ENCODE measurements around the gene MDM2. TPM values are rescaled to one million over a fixed set of nuclear protein-coding genes. Genes with fewer than 3 reads are reported as not detected.

MDM2 gene
- total RNA-seq, 1 experiment from 2014 or later, result 95.2 TPM

DNA sequence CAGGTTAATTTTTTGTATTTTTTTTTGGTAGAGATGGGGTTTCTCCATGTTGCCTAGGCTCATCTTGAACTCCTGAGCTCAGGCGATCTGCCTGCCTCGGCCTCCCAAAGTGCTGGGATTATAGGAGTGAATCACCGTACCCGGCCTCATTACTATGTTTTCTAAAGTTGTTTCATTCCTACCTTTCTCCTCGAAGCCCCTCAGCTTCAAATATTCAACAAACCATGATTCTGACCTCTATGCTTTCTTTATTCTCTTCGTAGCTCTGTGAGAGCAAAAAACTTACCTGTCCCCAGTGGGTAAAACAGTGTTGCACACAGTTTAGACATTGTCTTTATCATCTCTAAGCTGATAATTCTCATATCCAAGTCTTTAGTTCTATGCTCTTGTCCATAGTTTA lies 26.2 kb upstream of the MDM2 start:
- Histone ChIP-seq H3K36me3 (ENCODE audit: low read depth) (no peaks in the 10 kb centered on the region), H3K4me3 (no peak overlapping the region), H3K27ac (no peak overlapping the region), H3K9me2 (ENCODE audit: insufficient read depth) (no peaks in the 10 kb centered on the region), H3K79me2 (ENCODE audit: low read depth) (no peaks in the 10 kb centered on the region), H3K4me2 (no peak overlapping the region), H3K4me1 (replicated peaks; ENCODE audit: insufficient read depth) (peaks cover under 1% of the 10 kb centered on the region; the same call in 1 of the 2 replicates), H3K27me3 (ENCODE audit: insufficient read depth, low read depth) (no peaks in the 10 kb centered on the region), H3K9me3 (ENCODE audit: insufficient read depth, low read depth) (no peaks in the 10 kb centered on the region), H2AFZ (no peak overlapping the region), H3F3A (ENCODE audit: insufficient read depth, low read depth) (no peaks in the 10 kb centered on the region), H4K20me1 (ENCODE audit: insufficient read depth) (no peaks in the 10 kb centered on the region)
- no peak for DNase-seq
- ChIA-PET POLR2A (ENCODE audit: unreplicated experiment) (no interaction called here), CTCF (no interaction called here)
- TF ChIP-seq, protein P1, sequence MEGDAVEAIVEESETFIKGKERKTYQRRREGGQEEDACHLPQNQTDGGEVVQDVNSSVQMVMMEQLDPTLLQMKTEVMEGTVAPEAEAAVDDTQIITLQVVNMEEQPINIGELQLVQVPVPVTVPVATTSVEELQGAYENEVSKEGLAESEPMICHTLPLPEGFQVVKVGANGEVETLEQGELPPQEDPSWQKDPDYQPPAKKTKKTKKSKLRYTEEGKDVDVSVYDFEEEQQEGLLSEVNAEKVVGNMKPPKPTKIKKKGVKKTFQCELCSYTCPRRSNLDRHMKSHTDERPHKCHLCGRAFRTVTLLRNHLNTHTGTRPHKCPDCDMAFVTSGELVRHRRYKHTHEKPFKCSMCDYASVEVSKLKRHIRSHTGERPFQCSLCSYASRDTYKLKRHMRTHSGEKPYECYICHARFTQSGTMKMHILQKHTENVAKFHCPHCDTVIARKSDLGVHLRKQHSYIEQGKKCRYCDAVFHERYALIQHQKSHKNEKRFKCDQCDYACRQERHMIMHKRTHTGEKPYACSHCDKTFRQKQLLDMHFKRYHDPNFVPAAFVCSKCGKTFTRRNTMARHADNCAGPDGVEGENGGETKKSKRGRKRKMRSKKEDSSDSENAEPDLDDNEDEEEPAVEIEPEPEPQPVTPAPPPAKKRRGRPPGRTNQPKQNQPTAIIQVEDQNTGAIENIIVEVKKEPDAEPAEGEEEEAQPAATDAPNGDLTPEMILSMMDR (conservative IDR thresholded peaks at IDR 0.05), result no peak
- no peak for TF ChIP-seq EZH2 (IDR thresholded peaks at IDR 0.05; ENCODE audit: low read depth)
- BruUV-seq (replicated peaks), result no TSS peak
- intact Hi-C loops (cut with micrococcal nuclease; ENCODE audit: unreplicated experiment), result no loop called here

DNA sequence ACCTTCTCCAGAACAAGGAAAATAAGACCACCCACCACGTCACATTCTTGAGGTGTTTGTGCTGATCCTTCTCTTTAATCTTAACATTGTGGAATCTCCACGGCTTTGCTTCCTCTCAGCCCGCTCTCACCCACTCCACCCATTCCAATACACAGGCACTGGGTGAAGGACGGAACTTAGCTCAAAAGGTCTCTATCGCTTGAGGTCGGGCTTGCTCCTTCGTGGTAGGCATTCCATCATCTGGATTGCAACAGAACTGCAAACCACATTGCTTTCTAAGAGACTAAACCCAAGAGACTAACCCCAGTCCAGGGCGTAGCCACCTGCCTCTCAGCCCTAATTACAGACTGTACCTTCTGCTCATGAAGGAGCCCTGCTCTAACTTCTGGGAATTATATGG lies 24.0 kb upstream of the MDM2 start:
- H3K79me2 ChIP-seq (ENCODE audit: low read depth), result no peaks in the 10 kb centered on the region
- H3K4me1 ChIP-seq (replicated peaks; ENCODE audit: insufficient read depth), result peaks cover 9% of the 10 kb centered on the region
- DNase-seq, result no peak
- ChIA-PET POLR2A (ENCODE audit: unreplicated experiment) (no interaction called here), CTCF (no interaction called here)
- H3K27ac ChIP-seq, result no peak overlapping the region
- no peaks in the 10 kb centered on the region for H3K9me2 ChIP-seq (ENCODE audit: insufficient read depth)
- TF ChIP-seq, protein P1 (conservative IDR thresholded peaks at IDR 0.05), result no peak
- TF ChIP-seq EZH2 (IDR thresholded peaks at IDR 0.05; ENCODE audit: low read depth), result no peak
- H4K20me1 ChIP-seq (ENCODE audit: insufficient read depth), result no peaks in the 10 kb centered on the region
- BruUV-seq (replicated peaks), result no TSS peak
- H2AFZ ChIP-seq, result no peak overlapping the region
- no peaks in the 10 kb centered on the region for H3K9me3 ChIP-seq (ENCODE audit: insufficient read depth, low read depth)
- no peaks in the 10 kb centered on the region for H3K27me3 ChIP-seq (ENCODE audit: insufficient read depth, low read depth)
- no peaks in the 10 kb centered on the region for H3K36me3 ChIP-seq (ENCODE audit: low read depth)
- peaks cover 8% of the 10 kb centered on the region; the same call in 1 of the 2 replicates for H3F3A ChIP-seq (ENCODE audit: insufficient read depth, low read depth)
- H3K4me3 ChIP-seq, result no peak overlapping the region
- intact Hi-C loops (cut with micrococcal nuclease; ENCODE audit: unreplicated experiment), result no loop called here
- H3K4me2 ChIP-seq, result no peak overlapping the region

DNA sequence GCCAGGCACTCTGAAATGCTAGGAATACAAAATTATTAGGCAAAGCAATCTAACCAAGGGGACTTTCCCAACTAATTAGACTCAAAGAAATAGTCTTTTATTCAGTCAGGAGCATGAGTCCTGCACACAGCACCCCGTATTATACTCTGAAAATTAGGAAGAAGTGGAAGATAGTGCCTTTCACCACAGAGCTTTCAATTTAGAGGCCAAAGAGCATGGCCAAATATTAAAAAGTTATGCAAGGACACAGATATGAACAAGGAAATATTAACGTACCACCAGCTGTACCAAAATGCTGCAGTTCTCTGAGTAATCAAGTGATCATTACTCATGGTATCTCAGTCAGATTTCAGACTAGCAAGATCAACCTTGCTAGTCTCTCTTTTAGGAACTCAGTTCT lies 22.6 kb upstream of the MDM2 start:
- no peak for DNase-seq
- Histone ChIP-seq H3K4me3 (no peak overlapping the region), H3K9me3 (ENCODE audit: insufficient read depth, low read depth) (no peaks in the 10 kb centered on the region), H3K4me1 (replicated peaks; ENCODE audit: insufficient read depth) (peaks cover 9% of the 10 kb centered on the region), H3K36me3 (ENCODE audit: low read depth) (no peaks in the 10 kb centered on the region), H3K27ac (no peak overlapping the region), H2AFZ (no peak overlapping the region), H3K9me2 (ENCODE audit: insufficient read depth) (no peaks in the 10 kb centered on the region), H3F3A (ENCODE audit: insufficient read depth, low read depth) (peaks cover 8% of the 10 kb centered on the region; the same call in 1 of the 2 replicates), H3K4me2 (no peak overlapping the region), H4K20me1 (ENCODE audit: insufficient read depth) (no peaks in the 10 kb centered on the region), H3K79me2 (ENCODE audit: low read depth) (no peaks in the 10 kb centered on the region), H3K27me3 (ENCODE audit: insufficient read depth, low read depth) (no peaks in the 10 kb centered on the region)
- ChIA-PET POLR2A (ENCODE audit: unreplicated experiment) (no interaction called here), CTCF (no interaction called here)
- BruUV-seq (replicated peaks), result no TSS peak
- intact Hi-C loops (cut with micrococcal nuclease; ENCODE audit: unreplicated experiment), result no loop called here
- no peak for TF ChIP-seq EZH2 (IDR thresholded peaks at IDR 0.05; ENCODE audit: low read depth)
- TF ChIP-seq, protein P1 (conservative IDR thresholded peaks at IDR 0.05), result no peak
